AG04449 (cell line): Measurements from ENCODE around the gene EN2.

Source experiments
- CTCF ChIA-PET: fragments of 350-600 bp; formaldehyde crosslinking; extraction: SDS; loops from one replicate; lab custom pipeline; 2021; ENCODE audit warnings: antibody characterized with exemption; lab: Yijun Ruan, JAX
- POLR2A ChIA-PET: fragments of 400-600, 350-600 bp; formaldehyde crosslinking; extraction: SDS; loops from one replicate; lab custom pipeline; 2020; ENCODE audit warnings: antibody characterized with exemption, inconsistent platforms; lab: Yijun Ruan, JAX
- DNase-seq: peaks from one replicate; pipeline ENCODE4 v3.0.0-alpha.2; 2010; ENCODE audit warnings: low read depth, low spot score
- H3K4me3 ChIP-seq: 2 replicates; pipeline ENCODE4 v1.5.1; 2011; ENCODE audit warnings: low read depth, mild to moderate bottlenecking, control low read depth, low read length
- CTCF ChIP-seq: IDR thresholded peaks from one replicate; pipeline ENCODE4 v1.5.1; 2011; ENCODE audit warnings: mild to moderate bottlenecking, moderate library complexity, low read length, control low read depth, inconsistent platforms; ENCODE audit not compliant: insufficient read depth; ENCODE audit errors: missing control alignments

EN2 gene

GRCh38 chr7:155456738-155457543 lies 988 bp upstream of the EN2 start:
- ChIA-PET CTCF (no interaction called here), POLR2A (no interaction called here)
- TF ChIP-seq CTCF: no peak
- H3K4me3 ChIP-seq: peak overlapping the region; percentile 49
- no peak for DNase-seq

- ChIA-PET CTCF (no interaction called here), POLR2A (no interaction called here)
- H3K4me3 ChIP-seq: peak overlapping the region; percentile 49
- DNase-seq: no peak
- TF ChIP-seq CTCF: no peak
Observed at GRCh38 chr7:155457544-155458110, 302 bp upstream of the EN2 start.

GRCh38 chr7:155458878-155459699 lies 1.2 kb downstream of the EN2 start:
- DNase-seq: no peak
- H3K4me3 ChIP-seq: no peak overlapping the region

GRCh38 chr7:155459700-155460461 lies 2.0 kb downstream of the EN2 start:
- no peak for TF ChIP-seq CTCF
- POLR2A ChIA-PET: no interaction called here
- CTCF ChIA-PET: no interaction called here
- no peak for DNase-seq
- H3K4me3 ChIP-seq: no peak overlapping the region

More at GRCh38 chr7:155458878-155459699, 1.2 kb downstream of the EN2 start:
- POLR2A ChIA-PET: interaction anchor here (0.6 kb wide), 1 partner anchor 81 kb away, joined by 3 read pairs; no protein-coding TSS in a partner anchor
- TF ChIP-seq CTCF: no peak
- CTCF ChIA-PET: no interaction called here

GRCh38 chr7:155460926-155461613 lies 3.1 kb downstream of the EN2 start:
- no peak for TF ChIP-seq CTCF
- ChIA-PET CTCF (no interaction called here), POLR2A (no interaction called here)
- DNase-seq: no peak
- H3K4me3 ChIP-seq: no peak overlapping the region
